ENCODE results near the gene SHROOM3.

- TF ChIP-seq CTCF (IDR thresholded peaks at IDR 0.05) = no peak
- no peak for TF ChIP-seq POLR2A (IDR thresholded peaks at IDR 0.05)
Observed at GRCh38 chr4:76605099-76605563, 170.1 kb downstream of the SHROOM3 start.
